GM18909 (cell line): Measurements from ENCODE around the gene TRIM72.
"Not testable (repeated sequence)": the region's sequence is repeated elsewhere in the genome, so short reads cannot be mapped to it uniquely, and the experiment has no call there.

Experiments used
- ATAC-seq: cut with Tn5 transposase; IDR thresholded peaks from one replicate; pipeline ENCODE4 v1.9.1; 2021; ENCODE audit warnings: mild to moderate bottlenecking; ENCODE audit not compliant: unreplicated experiment, poor library complexity

TRIM72 gene

GRCh38 chr16:31213342-31213741, 577 bp upstream of the TRIM72 start:
- ATAC-seq, result no peak

GRCh38 chr16:31214708-31215286, 878 bp downstream of the TRIM72 start:
- ATAC-seq, result no peak

GRCh38 chr16:31215287-31216162, 1.6 kb downstream of the TRIM72 start:
- no peak for ATAC-seq

GRCh38 chr16:31216422-31217135, 2.7 kb downstream of the TRIM72 start, which contains the start of gene PYDC1:
Gene PYDC1 (minus strand): TSS chr16:31217135. CDS start chr16:31217028, 107 bp downstream.
- no peak for ATAC-seq

GRCh38 chr16:31217136-31217530, 3.2 kb downstream of the TRIM72 start:
- ATAC-seq, result no peak

- no peak for ATAC-seq
Measured at GRCh38 chr16:31219154-31219741, 5.3 kb downstream of the TRIM72 start.

GRCh38 chr16:31221357-31222160, 7.6 kb downstream of the TRIM72 start:
- no peak for ATAC-seq

- no peak for ATAC-seq
Measured at GRCh38 chr16:31223044-31223443, 9.1 kb downstream of the TRIM72 start.

- no peak for ATAC-seq
Measured at GRCh38 chr16:31224092-31224955, 10.4 kb downstream of the TRIM72 start.

GRCh38 chr16:31225193-31225592, 11.3 kb downstream of the TRIM72 start:
- no peak for ATAC-seq

- ATAC-seq, result no peak
Measured at GRCh38 chr16:31228206-31228605, 14.3 kb downstream of the TRIM72 start.

GRCh38 chr16:31229501-31229900, 15.6 kb downstream of the TRIM72 start:
- ATAC-seq, result no peak

- no peak for ATAC-seq
Measured at GRCh38 chr16:31238041-31238440, 24.1 kb downstream of the TRIM72 start.

GRCh38 chr16:31242206-31242605, 28.3 kb downstream of the TRIM72 start:
- ATAC-seq, result no peak

- no peak for ATAC-seq
Measured at GRCh38 chr16:31243734-31244670, 30.1 kb downstream of the TRIM72 start.

GRCh38 chr16:31245598-31245997, 31.7 kb downstream of the TRIM72 start:
- not testable (repeated sequence) for ATAC-seq

GRCh38 chr16:31246296-31246695, 32.4 kb downstream of the TRIM72 start:
- ATAC-seq, result no peak

- no peak for ATAC-seq
Measured at GRCh38 chr16:31248344-31248743, 34.4 kb downstream of the TRIM72 start.
